RWPE2 (cell line): Measurements from ENCODE around the gene GLMP.
A peak's percentile ranks its signal among the peaks of the same experiment; 100 is the strongest.

ENCODE experiments used
- ATAC-seq: fragments of 200-7000 bp; cut with Tn5 transposase; 3 replicates; pipeline ENCODE4 v1.9.1; 2021; ENCODE audit warnings: low read depth
- DNase-seq: peaks from one replicate; pipeline ENCODE4 v3.0.0-alpha.2; 2020; ENCODE audit warnings: low spot score
- H3K27ac ChIP-seq: fragments of 450-650 bp; 2 replicates; pipeline ENCODE4 v1.5.1; 2017; ENCODE audit warnings: mild to moderate bottlenecking; ENCODE audit not compliant: poor library complexity, severe bottlenecking
- H3K27me3 ChIP-seq: fragments of 250-450 bp; sonication (Bioruptor Pico); 2 replicates; pipeline ENCODE4 v1.5.1; 2021; ENCODE audit warnings: mild to moderate bottlenecking, moderate library complexity; ENCODE audit not compliant: insufficient read depth, poor library complexity, severe bottlenecking
- H3K36me3 ChIP-seq: fragments of 250-450 bp; sonication (Bioruptor Pico); 2 replicates; pipeline ENCODE4 v1.5.1; 2020; ENCODE audit warnings: low read depth, mild to moderate bottlenecking, moderate library complexity
- H3K4me1 ChIP-seq: fragments of 250-450 bp; sonication (Bioruptor Pico); 2 replicates; pipeline ENCODE4 v1.5.1; 2021; ENCODE audit warnings: mild to moderate bottlenecking, moderate library complexity; ENCODE audit not compliant: insufficient read depth, poor library complexity, severe bottlenecking
- H3K4me3 ChIP-seq: fragments of 250-450 bp; sonication (Bioruptor Pico); 2 replicates; pipeline ENCODE4 v1.5.1; 2021; ENCODE audit warnings: mild to moderate bottlenecking, moderate library complexity; ENCODE audit not compliant: severe bottlenecking
- H3K9me3 ChIP-seq: fragments of 250-450 bp; sonication (Bioruptor Pico); 2 replicates; pipeline ENCODE4 v1.5.1; 2021; ENCODE audit warnings: mild to moderate bottlenecking, moderate library complexity; ENCODE audit not compliant: severe bottlenecking
- CTCF ChIP-seq: fragments of 450-650 bp; IDR thresholded peaks from one replicate; pipeline ENCODE4 v1.5.1; 2017; ENCODE audit warnings: mild to moderate bottlenecking, moderate library complexity; ENCODE audit not compliant: poor library complexity, severe bottlenecking

Gene GLMP

GRCh38 chr1:156295391-156295947, at the start of gene GLMP:
TSS of gene GLMP (minus strand) at chr1:156295679. CDS start at chr1:156295645, 34 bp downstream.
- H3K27ac ChIP-seq = no peak within 1 kb of the TSS
- H3K27me3 ChIP-seq = no peaks in the 10 kb centered on the region
- TF ChIP-seq CTCF = no peak
- H3K9me3 ChIP-seq = no peaks in the 10 kb centered on the region
- DNase-seq = no peak
- ATAC-seq = peak; percentile 63
- peak within 1 kb of the TSS; percentile 46 for H3K4me3 ChIP-seq
- H3K36me3 ChIP-seq = no peaks in the 10 kb centered on the region
- peaks cover 5% of the 10 kb centered on the region for H3K4me1 ChIP-seq

GRCh38 chr1:156344409-156344808, 48.9 kb upstream of the GLMP start:
- no peak overlapping the region for H3K27ac ChIP-seq
- H3K4me1 ChIP-seq = no peaks in the 10 kb centered on the region
- ATAC-seq = no peak
- H3K36me3 ChIP-seq = no peaks in the 10 kb centered on the region
- H3K4me3 ChIP-seq = no peak overlapping the region
- no peak for DNase-seq
- TF ChIP-seq CTCF = no peak
- no peaks in the 10 kb centered on the region for H3K9me3 ChIP-seq
- H3K27me3 ChIP-seq = peaks cover 5% of the 10 kb centered on the region

- Histone ChIP-seq H3K27me3 (peaks cover 5% of the 10 kb centered on the region), H3K4me3 (no peak overlapping the region), H3K36me3 (peaks cover 2% of the 10 kb centered on the region), H3K9me3 (no peaks in the 10 kb centered on the region), H3K4me1 (no peaks in the 10 kb centered on the region), H3K27ac (no peak overlapping the region)
- ATAC-seq = no peak
- TF ChIP-seq CTCF = no peak
- DNase-seq = no peak
Observed at GRCh38 chr1:156342166-156342955, 46.9 kb upstream of the GLMP start.

GRCh38 chr1:156338180-156338976, 42.9 kb upstream of the GLMP start, which contains the start of the genes CCT3 and TSACC:
TSS of gene CCT3 (minus strand) at chr1:156338292. CDS start at chr1:156338184, 108 bp downstream.
TSS of gene TSACC (plus strand) at chr1:156338526. CDS start at chr1:156339758, 1,232 bp downstream.
- TF ChIP-seq CTCF = no peak
- peak; percentile 98 for DNase-seq
- peaks cover 9% of the 10 kb centered on the region for H3K4me1 ChIP-seq

More at GRCh38 chr1:156338180-156338976, 42.9 kb upstream of the GLMP start, which contains the start of the genes CCT3 and TSACC:
- peak within 1 kb of the TSS; percentile 65 for H3K4me3 ChIP-seq
- no peaks in the 10 kb centered on the region for H3K27me3 ChIP-seq
- peaks cover 42% of the 10 kb centered on the region for H3K36me3 ChIP-seq
- no peaks in the 10 kb centered on the region for H3K9me3 ChIP-seq
- H3K27ac ChIP-seq = peak within 1 kb of the TSS; percentile 58
- peak; percentile 94 for ATAC-seq
